ENCODE data around the gene SIPA1L2.

- TF ChIP-seq, protein P1, sequence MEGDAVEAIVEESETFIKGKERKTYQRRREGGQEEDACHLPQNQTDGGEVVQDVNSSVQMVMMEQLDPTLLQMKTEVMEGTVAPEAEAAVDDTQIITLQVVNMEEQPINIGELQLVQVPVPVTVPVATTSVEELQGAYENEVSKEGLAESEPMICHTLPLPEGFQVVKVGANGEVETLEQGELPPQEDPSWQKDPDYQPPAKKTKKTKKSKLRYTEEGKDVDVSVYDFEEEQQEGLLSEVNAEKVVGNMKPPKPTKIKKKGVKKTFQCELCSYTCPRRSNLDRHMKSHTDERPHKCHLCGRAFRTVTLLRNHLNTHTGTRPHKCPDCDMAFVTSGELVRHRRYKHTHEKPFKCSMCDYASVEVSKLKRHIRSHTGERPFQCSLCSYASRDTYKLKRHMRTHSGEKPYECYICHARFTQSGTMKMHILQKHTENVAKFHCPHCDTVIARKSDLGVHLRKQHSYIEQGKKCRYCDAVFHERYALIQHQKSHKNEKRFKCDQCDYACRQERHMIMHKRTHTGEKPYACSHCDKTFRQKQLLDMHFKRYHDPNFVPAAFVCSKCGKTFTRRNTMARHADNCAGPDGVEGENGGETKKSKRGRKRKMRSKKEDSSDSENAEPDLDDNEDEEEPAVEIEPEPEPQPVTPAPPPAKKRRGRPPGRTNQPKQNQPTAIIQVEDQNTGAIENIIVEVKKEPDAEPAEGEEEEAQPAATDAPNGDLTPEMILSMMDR (IDR thresholded peaks at IDR 0.05), result no peak
- TF ChIP-seq POLR2A (IDR thresholded peaks at IDR 0.05), result no peak
These were observed 23.9 kb upstream of the SIPA1L2 start for GRCh38 chr1:232653789-232654188.
